GM19397 (cell line): ENCODE data around the gene AGAP1.

Experiments used
- ATAC-seq: cut with Tn5 transposase; IDR thresholded peaks from one replicate; pipeline ENCODE4 v1.9.1; 2021; ENCODE audit warnings: mild to moderate bottlenecking, moderate library complexity; ENCODE audit not compliant: unreplicated experiment

The AGAP1 gene

GRCh38 chr2:236161082-236161462 is 667.2 kb downstream of the AGAP1 start:
- no peak for ATAC-seq

GRCh38 chr2:236161531-236161930 is 667.7 kb downstream of the AGAP1 start:
- no peak for ATAC-seq

- ATAC-seq: no peak
These were observed 668.4 kb downstream of the AGAP1 start for GRCh38 chr2:236162031-236162845.

GRCh38 chr2:236162882-236163470 is 669.1 kb downstream of the AGAP1 start:
- ATAC-seq: no peak

GRCh38 chr2:236163471-236164200 is 669.8 kb downstream of the AGAP1 start:
- ATAC-seq: no peak

- no peak for ATAC-seq
These were observed 670.5 kb downstream of the AGAP1 start for GRCh38 chr2:236164201-236164924.

GRCh38 chr2:236164925-236165841 is 671.3 kb downstream of the AGAP1 start:
- ATAC-seq: no peak

GRCh38 chr2:236165842-236166795 is 672.3 kb downstream of the AGAP1 start:
- no peak for ATAC-seq

GRCh38 chr2:236166796-236167296 is 673.0 kb downstream of the AGAP1 start:
- ATAC-seq: no peak

GRCh38 chr2:236167297-236168109 is 673.7 kb downstream of the AGAP1 start:
- ATAC-seq: no peak

GRCh38 chr2:236168110-236169080 is 674.6 kb downstream of the AGAP1 start, which contains the start of gene GBX2:
GBX2 (minus strand) TSS chr2:236168386; CDS start chr2:236167971, 415 bp downstream.
- ATAC-seq: no peak

- ATAC-seq: no peak
These were observed 675.4 kb downstream of the AGAP1 start for GRCh38 chr2:236169151-236169721.

GRCh38 chr2:236169741-236170589 is 676.1 kb downstream of the AGAP1 start:
- ATAC-seq: no peak

- ATAC-seq: no peak
These were observed 676.8 kb downstream of the AGAP1 start for GRCh38 chr2:236170590-236171165.

GRCh38 chr2:236171181-236171679 is 677.4 kb downstream of the AGAP1 start:
- no peak for ATAC-seq
